Smooth muscle cell (in vitro differentiated cells): ENCODE measurements around the gene SGPP2. TPM values are rescaled to one million over a fixed set of nuclear protein-coding genes. Genes with fewer than 3 reads are reported as not detected.

Experiments used
- DNase-seq: peaks from one replicate; lab custom pipeline; 2025; ENCODE audit not compliant: unreplicated experiment; lab: John Stamatoyannopoulos, UW
- H2AFZ ChIP-seq: fragments of 200-600 bp; sonication (generic); 2 replicates; pipeline ENCODE4 v1.6.0; 2016; ENCODE audit warnings: antibody characterized with exemption, low read depth, mild to moderate bottlenecking
- H3F3A ChIP-seq: fragments of 200-600 bp; sonication (generic); 2 replicates; pipeline ENCODE4 v1.6.0; 2017; ENCODE audit warnings: antibody characterized with exemption, low read depth
- H3K27ac ChIP-seq: fragments of 200-600 bp; sonication (generic); 2 replicates; pipeline ENCODE4 v1.5.1; 2016; ENCODE audit warnings: low read depth, mild to moderate bottlenecking
- H3K27me3 ChIP-seq: fragments of 200-600 bp; sonication (generic); 2 replicates; pipeline ENCODE4 v1.6.1; 2016; ENCODE audit warnings: low read depth, mild to moderate bottlenecking
- H3K36me3 ChIP-seq: fragments of 200-600 bp; sonication (generic); 2 replicates; pipeline ENCODE4 v1.5.1; 2016; ENCODE audit warnings: low read depth
- H3K4me1 ChIP-seq: fragments of 200-600 bp; sonication (generic); 2 replicates; pipeline ENCODE4 v1.5.1; 2016; ENCODE audit warnings: low read depth
- H3K4me2 ChIP-seq: fragments of 200-600 bp; sonication (generic); 2 replicates; pipeline ENCODE4 v1.6.0; 2016; ENCODE audit warnings: mild to moderate bottlenecking
- H3K4me3 ChIP-seq: fragments of 200-600 bp; sonication (generic); 2 replicates; pipeline ENCODE4 v1.5.1; 2016; ENCODE audit warnings: mild to moderate bottlenecking
- H3K79me2 ChIP-seq: fragments of 200-600 bp; sonication (generic); 2 replicates; pipeline ENCODE4 v1.6.0; 2016; ENCODE audit warnings: low read depth, mild to moderate bottlenecking
- H3K9ac ChIP-seq: fragments of 200-600 bp; sonication (generic); 2 replicates; pipeline ENCODE4 v1.6.0; 2016; ENCODE audit warnings: low read depth
- H3K9me3 ChIP-seq: fragments of 200-600 bp; sonication (generic); replicated peaks from 2 replicates; pipeline ENCODE4 v1.5.1; 2016; ENCODE audit warnings: low read depth
- H4K20me1 ChIP-seq: fragments of 200-600 bp; sonication (generic); 2 replicates; pipeline ENCODE4 v1.6.0; 2016; ENCODE audit warnings: low read depth
- WGBS: methylation state at CpG from one replicate; pipeline ENCODE4 v1.1.7; 2016; ENCODE audit warnings: low lambda C conversion rate; 5-methylcytosine and 5-hydroxymethylcytosine counted together
- polyA plus RNA-seq: library from polyadenylated mRNA; unstranded; fragments of >200 nt; fragmentation: Nextera tagmentation; extraction: Ambion mirVana; gene quantifications from 2 replicates; pipeline ENCODE4 v1.2.1, GENCODE V29; 2016
- total RNA-seq: library from RNA; depleted of rRNA; stranded (reverse); fragments of >200 nt; gene quantifications from 2 replicates; pipeline ENCODE4 v1.2.3, GENCODE V29; 2014
- TF ChIP-seq, protein P1 (sequence below): fragments of 200-600 bp; sonication (generic); IDR thresholded peaks from 2 replicates; pipeline ENCODE4 v1.5.1; 2017; ENCODE audit warnings: borderline replicate concordance, mild to moderate bottlenecking, antibody characterized with exemption; ENCODE audit not compliant: insufficient read depth, poor library complexity, severe bottlenecking

The SGPP2 gene
- total and polyA plus RNA-seq, 2 experiments from 2014 or later: 0.66 to 1.4 TPM

DNA sequence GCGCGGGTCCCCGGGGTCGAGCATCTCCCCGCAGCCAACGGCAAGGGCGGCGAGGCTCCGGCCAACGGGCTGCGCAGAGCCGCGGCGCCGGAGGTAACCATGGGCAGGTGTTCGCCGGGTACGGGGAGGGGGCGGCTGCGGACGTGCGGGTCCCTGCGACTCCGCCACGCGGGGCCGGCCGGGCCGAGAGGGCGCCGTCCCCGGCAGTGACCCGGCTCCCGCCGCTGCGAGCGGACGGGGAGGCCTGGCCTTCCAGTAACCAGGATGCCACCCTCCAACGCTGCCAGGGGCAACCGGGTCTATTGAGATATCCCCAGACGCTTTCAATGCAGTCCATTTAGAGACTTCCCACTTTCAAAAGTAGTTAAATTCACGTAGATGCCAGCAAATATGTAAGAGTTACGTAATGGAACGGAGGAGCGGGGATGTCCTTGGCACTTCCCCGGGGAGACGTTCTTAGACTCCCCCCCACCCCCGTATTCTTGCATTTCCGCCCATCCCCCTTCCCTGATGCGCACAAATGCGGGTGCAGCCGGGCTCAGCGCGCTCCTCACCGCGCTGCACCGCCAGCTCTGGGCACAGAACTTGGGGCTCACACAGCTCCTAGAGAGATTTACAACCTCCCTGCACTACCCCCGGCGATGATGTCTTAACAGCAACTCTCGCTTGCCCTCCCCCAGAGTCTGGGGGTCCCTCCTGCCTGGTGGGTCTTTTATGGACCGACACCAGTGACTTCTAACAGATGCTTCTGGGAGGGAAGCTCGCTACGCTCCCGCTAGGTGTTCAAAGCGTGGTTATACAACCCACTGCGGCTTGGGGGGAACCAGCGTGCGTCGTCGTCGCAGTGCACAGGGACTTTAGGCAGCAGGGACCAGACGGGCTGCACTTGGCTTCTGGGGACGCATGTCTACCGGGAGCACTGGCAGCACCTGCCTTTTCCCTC, 657 bp downstream of the SGPP2 start:
- peak overlapping the region; percentile 50 for H3K4me3 ChIP-seq
- WGBS: 5% methylated on average over 71 of the region's 74 CpGs
- H2AFZ ChIP-seq: no peak overlapping the region

GRCh38 chr2:222427646-222428301, 3.4 kb downstream of the SGPP2 start:
- 67% methylated on average over 3 of the region's 3 CpGs for WGBS

More for the DNA sequence above, 657 bp downstream of the SGPP2 start:
- Histone ChIP-seq H3K9ac (no peak overlapping the region), H3K4me2 (peak overlapping the region; percentile 92), H4K20me1 (no peaks in the 10 kb centered on the region), H3F3A (no peaks in the 10 kb centered on the region), H3K36me3 (no peaks in the 10 kb centered on the region), H3K79me2 (no peaks in the 10 kb centered on the region), H3K27me3 (peaks cover 94% of the 10 kb centered on the region), H3K27ac (no peak overlapping the region), H3K4me1 (no peaks in the 10 kb centered on the region), H3K9me3 (no peaks in the 10 kb centered on the region)
- TF ChIP-seq, protein P1, sequence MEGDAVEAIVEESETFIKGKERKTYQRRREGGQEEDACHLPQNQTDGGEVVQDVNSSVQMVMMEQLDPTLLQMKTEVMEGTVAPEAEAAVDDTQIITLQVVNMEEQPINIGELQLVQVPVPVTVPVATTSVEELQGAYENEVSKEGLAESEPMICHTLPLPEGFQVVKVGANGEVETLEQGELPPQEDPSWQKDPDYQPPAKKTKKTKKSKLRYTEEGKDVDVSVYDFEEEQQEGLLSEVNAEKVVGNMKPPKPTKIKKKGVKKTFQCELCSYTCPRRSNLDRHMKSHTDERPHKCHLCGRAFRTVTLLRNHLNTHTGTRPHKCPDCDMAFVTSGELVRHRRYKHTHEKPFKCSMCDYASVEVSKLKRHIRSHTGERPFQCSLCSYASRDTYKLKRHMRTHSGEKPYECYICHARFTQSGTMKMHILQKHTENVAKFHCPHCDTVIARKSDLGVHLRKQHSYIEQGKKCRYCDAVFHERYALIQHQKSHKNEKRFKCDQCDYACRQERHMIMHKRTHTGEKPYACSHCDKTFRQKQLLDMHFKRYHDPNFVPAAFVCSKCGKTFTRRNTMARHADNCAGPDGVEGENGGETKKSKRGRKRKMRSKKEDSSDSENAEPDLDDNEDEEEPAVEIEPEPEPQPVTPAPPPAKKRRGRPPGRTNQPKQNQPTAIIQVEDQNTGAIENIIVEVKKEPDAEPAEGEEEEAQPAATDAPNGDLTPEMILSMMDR: no peak
- DNase-seq: no peak

GRCh38 chr2:222430071-222430470, 5.7 kb downstream of the SGPP2 start:
- Histone ChIP-seq H2AFZ (no peak overlapping the region), H4K20me1 (no peaks in the 10 kb centered on the region), H3K27ac (no peak overlapping the region), H3K4me3 (no peak overlapping the region), H3K9ac (no peak overlapping the region), H3K27me3 (peaks cover 75% of the 10 kb centered on the region), H3K36me3 (no peaks in the 10 kb centered on the region), H3K4me1 (no peaks in the 10 kb centered on the region), H3K9me3 (no peaks in the 10 kb centered on the region), H3K4me2 (no peak overlapping the region), H3F3A (no peaks in the 10 kb centered on the region), H3K79me2 (no peaks in the 10 kb centered on the region)
- WGBS: 83% methylated on average over 3 of the region's 3 CpGs
- TF ChIP-seq, protein P1: no peak
- no peak for DNase-seq

More at GRCh38 chr2:222427646-222428301, 3.4 kb downstream of the SGPP2 start:
- Histone ChIP-seq H3K4me2 (no peak overlapping the region), H3F3A (no peaks in the 10 kb centered on the region), H4K20me1 (no peaks in the 10 kb centered on the region), H3K9me3 (no peaks in the 10 kb centered on the region), H3K27me3 (peaks cover 92% of the 10 kb centered on the region), H3K4me3 (no peak overlapping the region), H3K4me1 (no peaks in the 10 kb centered on the region), H3K36me3 (no peaks in the 10 kb centered on the region), H2AFZ (no peak overlapping the region), H3K9ac (no peak overlapping the region), H3K79me2 (no peaks in the 10 kb centered on the region), H3K27ac (peak overlapping the region; percentile 15)
- DNase-seq: no peak
- TF ChIP-seq, protein P1: no peak
